Measurements from ENCODE around the gene GPR17.

Gene GPR17

DNA sequence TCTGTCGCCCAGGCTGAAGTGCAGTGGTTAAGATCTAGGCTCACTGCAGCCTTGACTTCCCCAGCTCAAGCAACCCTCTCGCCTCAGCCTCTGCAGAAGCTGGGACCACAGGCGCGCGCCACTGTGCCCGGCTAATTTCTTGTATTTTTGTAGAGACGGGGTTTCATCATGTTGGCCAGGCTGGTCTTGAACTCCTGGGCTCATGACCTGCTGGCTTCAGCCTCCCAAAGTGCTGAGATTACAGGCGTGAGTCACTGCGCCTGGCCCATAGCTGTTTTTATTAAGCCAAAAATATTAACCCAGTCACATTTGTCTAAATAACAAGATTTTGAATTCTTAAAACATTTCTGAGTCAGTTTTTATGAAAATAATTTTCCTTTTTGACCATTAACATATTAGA is 49.0 kb downstream of the GPR17 start:
- no peak for DNase-seq

DNA sequence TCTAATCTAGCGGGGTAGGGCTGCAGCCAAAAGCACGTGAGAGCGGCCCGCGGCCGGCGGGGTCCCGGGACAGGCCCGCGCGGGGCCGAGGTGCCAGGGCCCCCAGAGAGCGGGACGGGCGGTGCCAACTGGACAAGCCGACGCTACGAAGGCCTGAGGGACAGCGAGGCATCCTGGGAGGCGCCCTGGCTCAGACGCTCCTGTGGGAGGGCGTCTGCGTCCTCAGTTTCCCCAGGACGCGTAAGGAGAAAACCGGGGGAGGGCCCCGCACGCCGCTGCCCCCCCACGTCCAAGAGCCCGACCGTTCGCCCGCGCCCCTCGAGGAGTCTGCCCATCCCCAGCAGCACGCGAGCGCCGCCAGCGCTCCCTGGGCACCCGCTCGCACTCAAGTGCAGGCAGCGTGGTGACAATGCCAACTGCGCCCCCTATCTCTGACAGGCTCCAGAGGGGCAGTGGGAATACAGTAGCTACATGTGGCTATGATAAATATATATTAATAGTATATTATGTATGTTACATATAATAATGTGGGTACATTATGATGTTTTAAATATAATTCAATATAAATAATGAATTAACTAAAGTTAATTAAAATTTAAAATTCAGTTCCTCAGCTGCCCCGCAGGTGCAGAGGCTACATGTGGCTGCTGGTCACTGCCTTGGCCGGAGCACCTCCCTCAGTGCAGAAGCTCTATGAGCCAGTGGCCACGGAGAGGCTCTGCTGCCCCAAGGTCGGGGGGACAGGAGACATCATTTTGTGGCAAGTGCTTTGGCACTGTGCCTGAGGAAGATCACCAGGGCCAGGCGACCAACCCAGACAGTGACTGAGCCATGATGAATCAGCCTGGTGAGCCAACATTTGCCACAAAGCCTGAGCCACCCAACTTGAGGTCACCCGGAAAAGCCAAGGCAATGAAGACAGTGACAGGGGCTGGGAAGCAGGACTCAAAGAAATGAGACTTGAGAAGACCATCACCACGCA is 49.8 kb downstream of the GPR17 start:
- DNase-seq = peak in 7 of 14 donors; percentile 16 to 52 (median 26)

- no peak for DNase-seq
These were observed 51.7 kb downstream of the GPR17 start for GRCh38 chr2:127697482-127698180.

DNA sequence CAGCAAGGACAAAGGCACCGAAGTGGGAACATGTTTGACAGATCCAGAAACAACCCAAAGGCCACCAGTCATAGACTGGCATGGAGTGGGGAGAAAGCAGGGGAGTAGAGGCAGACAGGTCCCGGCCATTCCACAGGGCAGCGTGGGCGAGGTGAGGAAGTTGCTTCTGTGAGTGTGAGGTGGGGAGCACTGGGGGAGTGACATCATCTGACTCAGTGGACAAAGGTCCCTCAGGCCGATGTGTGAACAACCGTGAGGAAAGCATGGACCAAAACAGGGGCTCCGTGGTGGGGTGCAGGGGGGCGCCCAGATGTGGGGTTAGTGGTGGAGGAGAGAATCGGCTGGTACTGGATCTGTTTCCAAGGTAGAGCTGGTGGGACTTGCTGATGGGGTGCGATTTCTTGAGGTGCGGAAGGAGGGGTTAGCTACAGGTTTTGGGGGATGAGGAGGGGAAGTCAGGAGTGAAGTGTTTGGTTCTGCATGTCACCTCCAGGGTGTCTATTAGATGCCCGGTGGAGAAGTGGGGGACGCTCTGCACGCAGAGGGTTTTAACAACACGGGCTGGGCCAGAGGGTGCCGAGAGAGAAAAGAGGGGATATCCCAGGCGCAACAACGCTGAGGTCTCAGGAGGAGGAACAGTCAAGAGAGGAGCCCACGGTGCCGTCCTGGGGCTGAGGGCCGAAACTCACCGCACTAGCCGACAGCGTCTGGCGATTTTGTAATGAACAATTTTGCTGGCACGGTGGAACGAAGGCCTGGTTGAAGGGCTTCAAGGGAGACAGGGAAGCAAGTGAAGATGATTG is 52.8 kb downstream of the GPR17 start:
- DNase-seq = no peak

DNA sequence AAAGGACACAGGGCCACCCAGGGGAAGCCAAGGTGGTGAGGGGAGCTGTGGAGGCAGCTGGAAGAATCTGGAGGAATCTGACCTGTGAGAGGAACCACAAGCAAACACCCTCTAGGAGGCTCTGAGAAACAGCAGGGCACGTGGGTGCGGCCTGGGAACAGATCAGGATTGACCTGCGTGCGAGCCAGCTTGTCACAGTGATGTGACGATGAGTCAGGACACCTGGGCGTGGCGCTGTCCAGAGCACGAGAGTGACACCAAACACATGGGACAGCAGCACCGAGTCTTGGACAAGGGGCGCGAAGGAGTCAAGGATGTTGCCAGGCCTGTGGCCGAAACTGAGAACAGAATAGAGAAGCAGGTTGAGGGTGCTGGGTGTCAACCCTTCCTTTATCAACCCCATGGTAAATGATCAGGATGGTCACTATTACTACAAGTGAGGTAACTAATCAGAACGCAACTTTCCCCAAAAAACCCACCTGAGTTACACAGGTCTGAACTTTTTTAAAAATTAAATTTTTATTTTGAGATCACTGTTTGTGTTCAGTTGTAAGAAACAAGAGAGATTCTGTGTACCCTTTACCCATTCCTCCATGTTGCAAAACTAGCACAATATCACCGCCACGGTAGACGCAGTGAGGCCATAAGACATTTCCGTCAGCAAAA is 54.7 kb downstream of the GPR17 start:
- peak in 8 of 14 donors; percentile 24 to 51 (median 32) for DNase-seq

GRCh38 chr2:127701193-127701650 is 55.3 kb downstream of the GPR17 start, which contains the start of gene SFT2D3:
SFT2D3 (plus strand) TSS chr2:127701497; CDS start chr2:127701529, 32 bp downstream.
- DNase-seq = peak; percentile 60 to 92 (median 85)

- DNase-seq = peak in 13 of 14 donors; percentile 34 to 84 (median 61)
These were observed 55.9 kb downstream of the GPR17 start for GRCh38 chr2:127701651-127702394.

Data from C1 segment of cervical spinal cord (tissue), 14 donors.